Stimulated activated CD8-positive, alpha-beta memory T cell treated with anti-CD3 and anti-CD28 coated beads, Interleukin-7, amount 100 ng/mL, for 48 hours (primary cell): ENCODE results near the gene MNAT1.
"Not testable (repeated sequence)": the region's sequence is repeated elsewhere in the genome, so short reads cannot be mapped to it uniquely, and the experiment has no call there.

Experiments
- DNase-seq, 2 donors: peaks; one replicate each; pipeline ENCODE4 v3.0.0-alpha.2; 2020; ENCODE audit warnings: low read depth in 1 of 2; ENCODE audit errors: extremely low read depth in 1 of 2

Gene MNAT1

GRCh38 chr14:60800409-60800808 is 65.8 kb downstream of the MNAT1 start:
- DNase-seq: no peak

- DNase-seq: no peak
These were observed 69.3 kb downstream of the MNAT1 start for GRCh38 chr14:60803871-60804270.

- no peak for DNase-seq
These were observed 71.4 kb downstream of the MNAT1 start for GRCh38 chr14:60805841-60806430.

DNA sequence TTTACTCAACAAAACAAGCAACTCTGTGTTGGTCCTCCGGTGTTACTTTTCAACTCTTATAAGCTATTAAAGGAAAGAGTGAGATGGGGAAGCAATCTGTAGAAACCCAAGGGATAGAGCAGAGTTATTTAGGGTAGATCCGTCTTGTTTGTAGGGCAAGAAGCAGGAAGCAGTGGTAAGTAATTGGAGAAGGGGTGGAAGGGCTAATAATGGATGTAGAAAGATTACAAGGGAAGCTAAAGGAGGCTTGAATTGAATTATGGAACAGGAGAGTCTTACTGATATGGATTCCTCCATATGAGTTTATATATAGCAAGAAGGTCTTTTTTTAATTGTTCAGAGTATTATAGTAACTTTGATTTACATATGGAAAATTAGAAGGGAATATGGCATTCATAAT is 72.7 kb downstream of the MNAT1 start:
- no peak for DNase-seq

- DNase-seq: no peak
These were observed 73.4 kb downstream of the MNAT1 start for GRCh38 chr14:60807971-60808370.

GRCh38 chr14:60812987-60813386 is 78.4 kb downstream of the MNAT1 start:
- DNase-seq: no peak

- no peak for DNase-seq
These were observed 80.8 kb downstream of the MNAT1 start for GRCh38 chr14:60815371-60815770.

DNA sequence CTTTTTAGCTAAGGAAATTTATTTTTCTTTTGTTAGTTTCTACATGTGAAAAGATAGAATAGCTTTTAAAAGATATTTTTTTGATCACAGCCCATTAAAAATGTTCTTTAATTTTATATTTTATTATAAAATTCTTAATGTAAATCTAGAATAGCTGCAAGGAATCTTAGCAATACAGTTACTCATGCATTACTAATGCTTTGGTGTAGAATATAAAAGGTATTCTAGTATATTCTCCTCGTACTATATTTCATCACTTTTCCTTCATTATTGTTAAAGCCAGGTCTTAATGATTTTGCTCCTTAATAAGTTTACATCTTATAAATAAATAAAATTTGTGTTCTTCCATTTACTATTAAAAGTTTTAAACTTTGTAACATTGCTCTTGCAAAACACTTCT is 82.6 kb downstream of the MNAT1 start:
- no peak for DNase-seq

GRCh38 chr14:60819575-60819974 is 85.0 kb downstream of the MNAT1 start:
- no peak for DNase-seq

- no peak for DNase-seq
These were observed 104.0 kb downstream of the MNAT1 start for GRCh38 chr14:60838601-60839000.

DNA sequence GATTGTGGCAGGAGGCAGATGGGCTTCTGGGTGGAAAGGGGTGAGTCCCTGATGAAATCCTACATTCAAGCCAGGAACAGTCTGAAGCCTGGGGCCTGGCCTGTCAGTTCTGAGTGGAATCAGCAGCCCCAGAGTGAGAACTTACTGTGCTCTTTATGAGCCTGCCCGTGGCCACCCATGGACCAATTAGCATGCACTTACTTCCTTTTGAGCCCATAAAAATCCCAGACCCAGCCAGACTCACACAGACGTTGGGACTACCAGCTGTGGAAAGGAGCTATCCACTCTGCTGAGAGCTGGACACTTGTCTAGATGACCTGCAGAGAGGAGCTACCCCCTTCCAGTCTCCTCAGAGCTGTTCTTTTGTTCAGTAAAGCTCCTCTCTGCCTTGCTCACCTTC is 104.5 kb downstream of the MNAT1 start:
- no peak for DNase-seq

- DNase-seq: no peak
These were observed 105.1 kb downstream of the MNAT1 start for GRCh38 chr14:60839657-60840056.

DNA sequence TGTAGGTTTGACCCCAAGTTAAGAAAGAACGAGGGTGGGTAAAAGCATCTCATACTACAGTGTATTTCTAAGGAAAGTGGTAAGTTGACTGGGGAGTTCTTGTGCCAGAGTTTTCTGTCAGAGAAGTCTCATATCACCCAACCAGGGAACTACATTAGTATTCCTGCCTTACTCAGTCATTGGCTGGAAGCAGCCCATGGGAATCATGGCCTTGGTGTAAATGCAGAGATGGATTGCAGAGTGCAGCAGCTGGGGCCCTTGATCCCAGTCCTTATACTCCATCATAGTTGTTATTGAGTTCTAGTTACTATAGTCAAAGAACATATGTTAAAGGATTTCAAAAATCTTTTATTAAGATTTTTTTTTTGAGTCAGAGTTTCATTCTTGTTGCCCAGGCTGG is 105.8 kb downstream of the MNAT1 start:
- no peak for DNase-seq

DNA sequence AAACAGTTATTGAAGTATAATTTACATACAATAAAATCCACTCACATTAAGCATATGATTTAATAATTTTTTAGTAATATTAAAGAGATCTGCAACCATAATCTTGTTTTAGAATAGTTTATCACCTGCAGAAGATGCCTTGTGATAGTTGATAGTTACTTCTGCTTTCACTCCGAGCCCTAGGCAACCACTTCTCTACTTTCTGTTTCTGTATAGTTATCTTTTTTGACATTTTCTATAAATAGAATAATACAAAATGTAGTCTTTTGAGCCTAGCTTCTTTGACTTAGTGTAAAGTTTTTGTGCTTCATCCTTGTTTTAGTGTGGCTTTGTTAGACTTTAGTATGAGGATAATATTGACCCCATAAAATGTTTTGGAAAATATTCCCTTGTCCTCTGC is 111.0 kb downstream of the MNAT1 start:
- no peak for DNase-seq

DNA sequence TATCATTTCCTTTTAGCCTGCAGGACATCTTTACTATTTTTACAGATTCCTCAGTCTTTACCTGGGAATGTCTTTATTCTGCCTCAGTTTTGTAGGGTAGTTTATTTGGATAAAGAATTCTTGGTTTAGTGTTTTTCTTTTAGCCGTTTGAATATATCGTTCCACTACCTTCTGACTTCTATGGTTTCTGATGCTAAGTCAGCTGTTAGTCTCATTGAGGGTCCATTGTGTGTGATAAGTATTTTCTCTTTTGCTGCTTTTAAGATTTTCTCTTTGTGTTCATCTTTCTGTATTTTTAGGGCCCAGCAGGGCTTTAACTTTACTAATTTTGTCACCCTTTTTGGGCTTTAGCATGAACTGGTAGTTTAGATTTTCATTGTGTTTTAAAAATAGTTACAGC is 113.5 kb downstream of the MNAT1 start:
- no peak for DNase-seq

DNA sequence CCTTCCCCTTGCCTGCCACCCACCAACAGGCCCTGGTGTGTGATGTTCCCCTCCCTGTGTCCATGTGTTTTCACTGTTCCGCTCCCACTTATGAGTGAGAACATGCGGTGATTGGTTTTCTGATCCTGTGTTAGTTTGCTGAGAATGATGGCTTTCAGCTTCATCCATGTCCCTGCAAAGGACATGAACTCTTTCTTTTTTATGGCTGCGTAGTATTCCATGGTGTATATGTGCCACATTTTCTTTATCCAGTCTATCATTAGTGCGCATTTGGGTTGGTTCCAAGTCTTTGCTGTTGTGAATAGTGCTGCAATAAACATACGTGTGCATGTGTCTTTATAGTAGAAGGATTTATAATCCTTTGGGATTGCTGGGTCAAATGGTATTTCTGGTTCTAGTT is 117.1 kb downstream of the MNAT1 start:
- DNase-seq: not testable (repeated sequence)

GRCh38 chr14:60856111-60856510 is 121.5 kb downstream of the MNAT1 start:
- no peak for DNase-seq

GRCh38 chr14:60859525-60859924 is 125.0 kb downstream of the MNAT1 start:
- DNase-seq: no peak

DNA sequence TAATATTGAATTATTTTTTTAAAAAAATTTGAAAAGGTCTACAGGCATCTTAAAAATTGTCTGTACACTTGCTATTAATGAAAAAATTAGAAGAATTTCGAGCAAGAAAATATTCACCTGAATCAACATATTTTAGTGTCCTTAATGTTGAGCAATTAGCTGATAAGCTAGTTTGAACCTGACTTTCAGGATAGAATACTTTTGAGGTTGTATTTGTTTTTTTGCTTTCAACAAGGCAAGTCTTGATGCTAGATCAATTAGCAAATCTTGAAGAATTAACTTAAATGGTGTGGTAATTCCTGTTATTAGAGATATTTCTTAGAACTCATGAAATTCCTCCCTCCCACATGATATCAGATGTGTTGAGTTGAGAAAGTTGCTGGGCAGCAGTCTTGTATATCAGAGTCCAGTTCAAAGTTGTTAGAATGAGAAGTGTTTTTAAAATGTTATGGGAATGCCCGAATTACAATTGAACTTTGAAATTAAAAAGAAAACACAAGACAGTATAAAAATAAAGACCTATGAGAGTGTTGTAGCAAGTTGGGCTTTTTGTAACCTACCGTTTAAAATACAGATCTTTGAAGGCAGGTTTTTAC is 127.1 kb downstream of the MNAT1 start:
- DNase-seq: no peak

DNA sequence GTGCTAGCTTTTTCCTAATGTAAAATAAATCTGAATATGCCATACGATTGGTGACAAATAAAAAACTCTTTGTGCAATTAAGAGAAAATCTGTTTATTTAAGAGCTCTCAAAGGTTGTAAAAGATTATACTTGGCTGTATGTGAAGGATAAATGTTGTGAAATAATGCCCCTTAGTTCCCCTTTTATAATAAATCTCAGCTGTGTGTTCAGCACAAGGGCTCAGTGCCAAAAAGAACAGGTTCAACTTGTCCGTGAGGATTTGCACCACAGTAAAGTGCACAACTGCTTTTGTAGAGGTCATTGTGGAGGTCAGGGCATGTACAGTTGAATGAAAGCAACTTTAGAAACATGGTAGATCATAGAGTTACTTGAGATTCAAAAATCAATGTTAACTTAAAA is 127.7 kb downstream of the MNAT1 start:
- no peak for DNase-seq

DNA sequence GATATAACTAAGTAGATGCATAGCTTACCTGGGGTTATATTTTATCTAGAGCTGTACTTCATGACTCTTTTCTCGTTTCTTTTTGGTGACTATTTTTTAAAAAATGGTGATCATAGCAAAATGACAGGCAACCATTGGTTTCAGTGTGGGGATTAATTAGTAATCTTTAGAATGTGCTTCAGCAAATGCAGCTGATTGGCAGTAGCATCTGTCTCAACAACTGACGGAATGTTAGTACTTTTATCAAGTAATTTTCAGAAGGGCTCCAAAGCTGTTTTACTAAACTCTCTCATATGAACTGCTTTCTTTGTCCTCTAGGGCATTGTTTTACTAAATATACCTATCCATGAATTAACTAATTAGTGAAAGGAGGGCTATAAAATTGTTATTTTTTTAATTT is 128.7 kb downstream of the MNAT1 start:
- DNase-seq: no peak

DNA sequence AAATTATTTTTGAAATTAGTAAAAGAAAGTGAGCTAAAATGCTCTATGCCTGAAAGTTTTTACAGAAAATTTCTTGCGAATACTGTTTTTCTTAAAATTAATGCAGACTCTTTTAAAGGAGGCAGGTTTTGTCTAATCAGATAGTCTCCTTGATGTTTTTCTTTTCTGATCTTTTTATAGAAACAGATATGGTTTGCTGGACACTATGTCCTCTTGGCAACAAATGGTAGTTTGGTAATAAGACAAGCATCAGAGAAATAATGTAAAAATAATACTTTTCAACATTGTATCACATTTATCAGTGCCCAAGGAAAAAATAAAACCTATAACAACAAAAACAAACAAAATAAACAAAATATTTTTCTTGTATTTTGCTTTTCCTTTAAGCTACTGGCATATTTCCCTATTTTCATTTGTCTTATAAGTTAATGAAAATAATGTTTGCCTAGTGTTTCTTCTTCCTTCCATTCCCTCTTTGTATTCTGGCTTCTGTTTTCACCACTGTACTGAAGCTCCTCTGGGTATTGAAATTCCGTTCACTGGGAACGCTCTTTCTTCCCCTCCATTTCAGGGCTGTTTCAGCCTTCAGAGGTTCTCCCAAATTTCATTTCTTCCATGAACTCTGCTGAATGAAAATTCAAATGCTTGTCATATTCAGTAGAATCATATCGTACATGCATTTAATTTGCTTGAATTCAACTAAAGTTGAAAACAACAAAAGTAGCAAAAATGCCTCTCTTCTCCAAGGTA is 131.0 kb downstream of the MNAT1 start:
- no peak for DNase-seq
